H4 (cell line): ENCODE data around the gene MGMT. TPM values are rescaled to one million over a fixed set of nuclear protein-coding genes. Genes with fewer than 3 reads are reported as not detected.

Experiments
- DNase-seq: peaks from one replicate; pipeline ENCODE4 v3.0.0-alpha.2; 2015; ENCODE audit warnings: low spot score
- total RNA-seq: library from RNA; depleted of rRNA; stranded (reverse); fragments of >200 nt; shearing (Covaris generic); gene quantifications from 2 replicates; pipeline ENCODE4 v1.2.3, GENCODE V29; 2014

The MGMT gene
- total RNA-seq, 1 experiment from 2014 or later = 12.5 TPM

DNA sequence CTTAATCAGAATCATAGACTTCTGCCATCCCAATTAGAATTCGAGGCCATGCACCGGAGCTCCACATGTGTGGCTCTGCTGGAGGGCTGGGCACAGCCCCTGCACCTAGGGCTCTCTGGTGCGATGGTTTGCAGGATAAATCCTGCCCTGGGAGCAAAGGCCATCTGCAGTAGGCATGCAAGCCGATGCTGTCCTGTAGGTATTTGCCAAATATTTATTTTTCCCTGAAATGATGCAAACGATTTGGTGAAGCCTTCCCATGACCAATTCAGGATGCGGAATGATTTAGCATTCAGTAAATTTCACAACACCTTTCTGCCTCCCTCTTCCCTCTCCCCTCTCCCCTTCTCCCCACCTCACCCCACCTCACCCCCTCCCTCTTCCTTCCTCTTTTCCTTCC is 326.4 kb downstream of the MGMT start:
- no peak for DNase-seq

DNA sequence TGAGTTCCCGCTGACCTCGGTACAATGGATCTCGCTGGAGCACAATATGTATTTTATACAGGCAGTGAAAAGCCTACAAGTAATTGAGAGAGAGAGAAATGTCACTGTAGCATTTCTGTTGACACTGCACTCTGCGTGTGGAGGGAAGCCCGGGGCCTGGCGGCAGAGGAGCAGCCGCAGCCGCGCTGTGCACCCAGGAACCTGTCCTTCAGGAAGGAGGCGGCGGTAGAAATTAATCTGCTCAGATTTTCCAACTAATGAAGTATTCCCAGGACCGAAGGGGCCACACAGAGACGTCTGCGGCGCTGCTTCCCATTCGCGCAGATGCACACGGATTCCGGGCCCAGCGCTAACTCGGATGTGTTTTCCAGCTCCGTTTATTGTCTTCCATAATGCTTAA is 327.0 kb downstream of the MGMT start:
- no peak for DNase-seq

DNA sequence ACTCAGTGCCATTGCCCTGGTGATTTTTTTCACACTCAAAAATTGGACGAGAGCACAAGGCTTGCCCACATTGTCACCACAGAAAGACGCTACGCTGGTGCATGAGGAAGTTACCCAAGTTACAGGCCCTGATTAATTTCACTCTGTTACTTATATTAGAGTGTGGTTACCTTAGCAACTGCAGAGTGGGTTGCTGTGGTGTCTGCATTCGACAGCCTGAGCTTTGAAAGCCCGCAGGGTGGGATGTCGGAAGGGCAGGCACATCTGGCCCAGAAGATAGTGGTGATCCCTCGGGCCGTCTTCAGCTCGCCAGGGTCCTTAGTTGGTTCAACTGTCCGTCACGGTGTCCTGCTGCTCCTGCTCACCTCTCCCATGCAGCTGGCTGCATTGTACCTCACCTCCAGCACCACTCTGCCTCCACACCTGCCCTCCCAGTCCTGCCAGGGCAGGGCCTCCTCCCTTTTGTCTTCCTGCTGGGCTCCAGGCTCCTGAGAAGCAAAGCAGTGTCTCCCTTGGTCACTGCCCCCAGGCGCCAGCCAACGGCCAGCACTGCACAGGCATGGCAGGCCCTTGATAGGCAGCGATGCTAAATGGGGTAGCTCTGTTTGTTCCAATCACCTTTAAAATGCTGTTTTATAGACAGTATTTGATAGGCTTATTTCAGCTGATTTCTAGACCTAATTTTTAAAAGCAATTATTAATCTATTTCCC is 329.8 kb downstream of the MGMT start:
- no peak for DNase-seq

DNA sequence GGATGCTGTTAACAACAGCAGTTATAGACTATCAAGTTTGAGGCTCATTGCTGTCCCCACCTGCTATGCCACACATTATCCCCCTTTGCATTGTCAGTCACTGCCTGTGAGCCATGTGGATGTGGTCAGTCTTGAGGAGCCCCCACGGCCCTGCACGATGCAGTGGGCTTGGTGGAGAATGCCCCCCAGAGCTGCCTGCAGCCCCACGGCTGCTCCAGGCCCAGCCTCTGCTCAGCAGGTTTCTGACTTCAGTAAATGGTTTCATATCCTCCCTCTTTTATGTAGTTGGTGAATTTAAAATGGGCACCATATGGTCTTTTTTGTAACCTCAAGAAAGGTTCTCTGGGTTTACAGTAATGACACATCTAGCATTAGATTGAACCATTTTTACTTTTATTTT is 332.9 kb downstream of the MGMT start:
- no peak for DNase-seq

DNA sequence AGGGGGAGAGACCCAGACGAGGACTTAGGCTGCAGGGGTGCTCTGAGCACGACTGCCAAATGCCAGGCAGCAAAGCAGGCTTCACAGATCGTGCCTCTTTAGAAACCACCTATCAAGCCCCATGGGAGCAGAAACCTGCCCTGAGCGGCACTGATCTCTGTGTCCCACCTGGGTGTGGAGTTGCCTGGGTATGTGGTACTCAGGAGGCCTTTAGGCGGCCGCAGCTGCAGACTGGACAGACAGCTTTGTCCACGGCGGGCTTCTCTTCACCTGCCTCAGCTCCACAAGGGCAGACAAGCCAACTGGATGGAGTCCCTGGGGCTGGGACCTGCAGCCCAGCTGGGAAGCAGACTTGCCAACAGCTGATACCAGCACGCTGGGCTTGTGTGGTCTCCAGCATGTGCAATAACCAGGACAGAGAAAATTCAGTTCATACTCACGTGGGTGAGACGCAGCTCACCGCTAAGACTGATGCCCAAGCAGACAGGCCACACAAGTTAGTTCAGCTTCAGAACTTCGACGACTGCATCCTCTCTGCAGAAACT is 333.8 kb downstream of the MGMT start:
- DNase-seq = no peak

DNA sequence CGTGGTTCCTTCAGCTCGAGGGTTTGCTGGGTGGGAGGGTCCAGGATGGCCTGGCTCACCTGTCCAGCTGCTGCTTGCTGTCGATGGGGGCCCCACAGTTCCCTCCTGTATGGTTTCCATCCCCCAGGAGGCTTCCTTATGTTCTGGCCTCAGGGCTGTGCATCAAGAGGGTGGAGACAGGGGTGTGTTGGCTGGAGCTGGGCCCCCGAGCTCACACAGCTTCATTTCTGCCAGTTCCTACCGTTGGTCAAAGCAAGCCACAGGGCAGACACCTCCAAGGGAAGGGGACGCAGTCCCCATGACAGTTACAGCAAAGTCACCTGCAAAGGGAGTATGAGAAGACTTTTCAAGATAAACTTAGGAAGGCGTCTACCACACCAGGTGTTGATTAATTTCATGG is 340.2 kb downstream of the MGMT start:
- no peak for DNase-seq

DNA sequence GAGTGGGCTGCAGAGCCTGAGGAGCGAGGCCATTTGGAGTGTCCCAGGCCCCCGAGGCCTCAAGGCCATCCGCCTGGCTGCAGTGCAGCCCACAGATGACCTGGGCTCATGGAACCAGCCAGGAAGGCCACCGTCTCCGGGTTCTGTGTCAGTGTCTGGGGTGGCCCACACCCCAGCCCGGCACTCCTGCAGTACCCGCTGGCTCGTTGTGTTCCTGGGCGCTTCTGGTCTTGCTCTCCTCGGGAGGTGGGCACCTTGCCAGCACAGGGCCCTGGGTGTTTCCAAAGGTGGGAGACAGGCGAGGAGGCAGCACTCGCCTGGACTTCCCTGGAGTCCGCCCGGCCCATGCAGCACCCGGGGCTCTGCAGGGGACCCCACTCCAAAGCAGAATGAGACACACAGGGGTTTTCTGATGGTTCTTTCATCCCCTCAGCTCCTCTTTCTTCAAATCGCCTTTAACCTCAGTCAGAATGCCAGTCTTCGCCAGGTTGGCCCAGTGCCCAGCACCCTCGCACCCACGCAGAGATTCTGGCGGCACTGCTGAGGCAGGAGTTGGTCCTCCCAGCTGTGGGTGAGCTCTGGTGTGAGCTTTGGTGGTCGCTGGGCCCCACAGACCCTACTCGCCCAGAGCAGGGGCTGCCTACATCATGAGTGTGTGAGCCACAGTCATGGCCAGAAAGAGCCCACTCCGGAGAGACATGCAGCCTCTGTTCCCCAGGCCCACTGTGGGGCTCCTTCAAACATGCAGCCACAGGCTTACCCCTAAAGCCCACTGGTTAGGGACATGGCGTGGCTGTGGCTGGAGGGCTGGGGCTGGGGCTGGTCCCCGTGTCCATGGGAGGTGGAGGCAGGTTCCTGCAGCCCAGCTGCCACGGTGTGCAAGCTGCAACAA is 341.3 kb downstream of the MGMT start:
- DNase-seq = no peak

DNA sequence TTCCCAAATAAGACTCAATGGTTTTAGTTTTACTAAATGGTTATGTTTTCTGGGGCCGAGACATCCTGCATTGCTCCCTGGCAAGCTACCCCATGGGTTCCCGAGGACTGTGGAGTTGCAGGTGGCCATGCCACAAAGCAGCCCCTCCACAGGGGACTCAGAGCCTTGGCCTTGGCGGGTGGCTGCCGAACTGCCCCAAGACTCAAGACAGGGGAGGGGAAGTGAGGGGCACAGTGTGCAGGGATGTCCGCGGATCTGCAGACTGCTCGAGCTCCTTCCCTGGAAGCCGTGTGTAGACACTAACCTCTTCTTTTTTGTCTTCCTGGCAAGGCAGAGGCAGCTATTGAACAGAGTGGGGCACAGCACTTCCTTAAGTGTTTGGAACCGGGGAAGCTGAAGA is 342.4 kb downstream of the MGMT start:
- no peak for DNase-seq

DNA sequence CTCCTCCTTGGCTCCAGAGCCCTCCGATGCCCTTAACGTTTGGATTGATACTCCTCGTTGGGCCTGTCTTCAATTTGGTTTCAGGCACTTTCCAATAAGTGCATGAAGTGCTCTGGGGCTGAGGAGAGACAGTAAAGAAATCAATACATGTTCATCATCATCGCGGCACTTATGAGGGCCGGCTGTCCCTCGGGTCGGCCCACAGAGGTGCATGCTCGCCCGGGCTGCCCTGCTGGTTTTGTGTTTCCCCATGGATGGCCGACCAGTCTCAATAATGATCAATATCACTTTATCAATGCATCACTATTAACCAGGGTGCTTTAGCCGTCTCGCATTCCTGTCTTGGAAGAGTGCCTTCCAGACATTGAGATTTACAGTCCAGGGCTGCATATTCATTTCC is 342.8 kb downstream of the MGMT start:
- DNase-seq = no peak

DNA sequence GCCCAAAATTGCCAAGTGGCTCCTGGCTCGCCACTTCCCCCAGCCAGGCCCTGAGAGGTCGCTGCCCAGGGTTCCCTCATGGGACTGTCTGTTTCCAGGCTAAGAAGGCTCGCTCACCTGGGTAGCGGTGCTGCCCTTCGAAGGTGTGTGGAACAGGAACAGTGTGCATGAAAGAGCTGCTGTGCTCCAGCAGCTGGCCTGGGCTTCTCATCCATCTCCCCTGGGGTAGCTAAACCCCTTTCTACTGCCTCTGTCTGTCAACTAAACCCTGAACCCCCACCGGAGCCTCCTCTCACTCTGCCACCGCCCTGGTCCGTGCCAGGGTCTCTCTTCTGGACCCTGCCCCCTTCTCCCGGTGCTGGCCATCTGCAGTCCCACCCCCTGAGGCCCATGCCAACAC is 344.2 kb downstream of the MGMT start:
- DNase-seq = no peak

DNA sequence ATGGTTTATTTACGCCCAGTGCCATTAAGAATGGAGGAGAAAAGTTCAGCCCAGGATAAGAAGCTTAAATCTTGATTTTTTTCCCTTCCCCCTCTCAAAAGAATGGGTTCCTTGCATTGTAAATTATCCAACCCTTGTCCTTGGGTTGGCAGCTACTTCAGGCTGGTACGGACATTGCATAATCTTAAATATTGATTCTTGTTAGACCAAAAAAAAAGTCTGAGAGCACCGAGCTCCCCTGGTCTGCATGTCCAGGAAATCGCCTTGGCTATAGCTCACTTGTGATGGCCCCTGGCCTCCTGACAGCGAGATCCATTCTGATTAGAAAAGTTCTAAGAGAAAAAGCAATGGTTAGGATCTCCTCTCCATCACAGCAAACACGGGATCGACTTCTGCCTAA is 345.4 kb downstream of the MGMT start:
- DNase-seq = no peak

DNA sequence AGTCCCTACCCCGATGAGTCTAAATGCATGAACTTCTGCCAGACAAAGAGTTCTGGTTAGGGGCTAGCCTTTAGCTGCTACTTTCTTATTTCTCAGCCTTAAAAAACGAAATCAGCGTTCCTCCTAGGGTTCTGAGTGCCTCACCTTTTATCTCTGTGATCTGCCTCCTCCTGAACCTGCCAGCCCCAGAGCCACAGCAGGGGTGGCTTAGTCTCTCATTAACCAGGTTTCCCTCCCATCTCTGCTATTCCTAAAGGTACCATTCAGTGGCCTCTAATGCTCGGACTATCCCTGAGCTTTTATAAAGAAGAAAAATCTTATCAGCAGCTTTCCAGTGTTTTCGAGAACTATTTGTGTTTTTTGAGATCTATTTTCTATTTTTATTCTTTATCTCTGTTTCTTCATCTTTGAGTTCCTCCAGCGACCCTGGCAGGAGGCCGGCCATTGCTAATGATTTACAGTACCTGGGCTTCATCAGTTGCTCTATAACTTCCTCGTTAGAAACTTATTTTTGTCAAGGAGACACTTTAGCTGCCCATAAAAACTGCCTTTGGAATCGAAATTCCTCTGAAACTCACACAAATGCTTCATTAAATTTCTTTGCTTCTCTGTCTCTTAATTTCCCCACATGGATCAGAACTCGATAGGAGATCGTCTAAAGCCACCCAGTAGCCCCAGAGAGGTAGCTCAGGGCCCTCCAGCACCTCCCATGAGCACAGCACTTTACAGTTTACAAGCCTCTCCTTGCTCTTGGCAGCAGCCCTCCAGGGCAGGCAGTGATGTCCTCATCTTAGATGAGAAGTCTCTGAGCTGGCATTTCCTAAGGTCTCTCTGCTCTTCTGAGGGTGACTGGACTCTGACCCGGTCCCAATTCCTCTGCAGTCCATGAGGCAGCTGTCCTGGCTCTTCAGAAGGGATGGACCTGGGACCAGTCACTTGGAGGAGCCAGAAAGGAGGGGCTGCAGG is 347.9 kb downstream of the MGMT start:
- no peak for DNase-seq

DNA sequence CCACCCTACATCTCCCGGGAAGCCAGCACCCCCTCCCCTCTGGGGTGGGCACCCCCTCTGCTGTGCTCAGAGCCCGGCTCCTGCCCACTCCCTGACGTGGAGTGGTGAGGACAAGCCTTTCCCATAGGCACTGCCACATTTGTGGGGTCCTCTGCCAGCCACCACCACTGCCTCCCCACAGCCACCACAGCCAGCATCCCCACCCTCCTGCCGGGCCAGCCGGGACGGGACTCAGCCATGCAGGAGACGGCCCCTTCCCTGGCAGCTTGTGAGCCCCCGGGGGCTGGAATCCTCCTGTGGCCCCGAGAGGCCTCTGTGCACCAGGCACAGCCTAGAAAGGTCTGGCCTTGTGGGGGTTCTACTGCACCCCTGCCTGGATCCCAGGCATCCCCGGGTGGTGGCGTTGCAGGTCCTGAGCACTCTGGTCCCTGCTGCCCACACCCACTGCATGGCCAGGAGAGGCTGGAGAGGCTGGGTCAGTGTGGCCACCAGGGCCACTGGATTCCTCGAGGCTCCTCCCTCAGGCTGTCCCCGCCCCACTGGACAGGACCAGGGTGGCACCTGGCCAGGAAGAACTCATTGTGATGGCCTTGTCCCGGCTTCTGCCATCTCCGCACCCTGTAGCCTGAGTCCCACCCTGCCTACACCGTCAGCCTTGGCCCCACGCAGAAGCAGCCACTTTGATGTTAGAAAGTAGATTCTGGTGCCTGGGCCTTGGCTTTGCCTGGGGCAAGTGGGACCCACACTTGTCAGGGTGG is 349.0 kb downstream of the MGMT start:
- no peak for DNase-seq

DNA sequence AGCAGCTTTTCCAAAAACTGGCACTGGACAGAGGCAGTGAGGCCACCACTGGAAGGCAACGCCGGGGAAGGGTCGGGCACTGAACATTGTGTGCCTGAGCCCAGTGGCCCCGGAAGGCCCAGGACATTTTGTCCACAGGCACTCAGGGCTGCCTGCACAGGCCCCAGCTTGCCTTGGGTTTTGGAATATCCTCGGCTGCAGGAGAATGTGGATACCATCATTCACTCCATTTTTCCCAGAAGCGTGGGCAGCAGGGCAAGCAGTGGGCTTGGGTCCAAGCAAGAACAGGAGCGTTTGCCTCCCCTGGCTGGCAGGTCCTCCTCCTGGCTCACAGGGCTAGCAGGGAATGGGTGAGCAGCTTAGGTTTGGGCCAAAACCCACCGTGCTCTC is 349.6 kb downstream of the MGMT start:
- DNase-seq = no peak
